ENCODE measurements around the gene SFXN4. TPM values are rescaled to one million over a fixed set of nuclear protein-coding genes. Genes with fewer than 3 reads are reported as not detected.
"Not testable (repeated sequence)": the region's sequence is repeated elsewhere in the genome, so short reads cannot be mapped to it uniquely, and the experiment has no call there.

SFXN4 gene
- total RNA-seq, 1 donor from 2014 or later, result 15.8 TPM

- DNase-seq (ENCODE audit: low spot score), result no peak
Observed at GRCh38 chr10:119190954-119191785, 25.7 kb upstream of the SFXN4 start.

DNA sequence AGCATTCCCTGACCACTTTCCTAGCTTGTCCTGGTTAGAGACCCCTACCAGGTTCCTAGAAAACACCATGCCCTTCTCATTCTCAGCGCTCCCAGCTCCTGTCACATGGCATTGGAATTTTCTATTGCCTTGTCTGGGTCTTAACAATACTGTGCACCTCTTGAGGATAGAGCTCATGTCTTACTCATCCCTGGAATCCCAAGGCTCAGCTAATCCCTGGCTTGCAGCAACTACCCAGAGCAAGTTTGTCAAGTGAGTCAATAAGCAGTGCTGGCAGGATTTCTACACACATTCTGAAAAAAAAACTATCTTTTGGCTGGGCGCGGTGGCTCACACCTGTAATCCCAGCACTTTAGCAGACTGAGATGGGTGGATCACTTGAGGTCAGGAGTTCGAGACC lies 24.8 kb upstream of the SFXN4 start:
- DNase-seq (ENCODE audit: low spot score), result no peak

DNA sequence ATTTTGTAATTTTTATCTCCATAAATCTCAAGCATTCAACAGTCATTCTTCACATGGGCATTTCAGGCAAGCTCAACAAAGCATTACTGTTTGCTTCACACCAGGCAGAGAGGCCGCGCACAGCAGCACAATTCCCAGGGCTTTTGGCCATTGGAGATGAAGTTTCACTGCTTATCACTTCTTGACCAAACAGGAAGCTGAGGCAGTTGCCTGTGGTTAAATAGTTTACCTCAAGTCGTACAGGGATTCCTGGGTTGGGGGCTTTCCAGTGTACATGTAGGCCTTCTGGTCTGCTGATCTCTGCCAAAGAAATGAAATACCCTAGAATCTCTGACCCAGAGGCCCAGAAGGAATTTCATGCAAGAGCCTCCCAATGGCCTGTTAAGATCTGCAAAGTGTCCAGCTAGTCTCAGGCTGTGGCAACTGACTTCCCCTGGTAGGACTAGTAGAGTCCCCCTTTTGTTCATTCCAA lies 24.3 kb upstream of the SFXN4 start:
- DNase-seq (ENCODE audit: low spot score), result no peak

DNA sequence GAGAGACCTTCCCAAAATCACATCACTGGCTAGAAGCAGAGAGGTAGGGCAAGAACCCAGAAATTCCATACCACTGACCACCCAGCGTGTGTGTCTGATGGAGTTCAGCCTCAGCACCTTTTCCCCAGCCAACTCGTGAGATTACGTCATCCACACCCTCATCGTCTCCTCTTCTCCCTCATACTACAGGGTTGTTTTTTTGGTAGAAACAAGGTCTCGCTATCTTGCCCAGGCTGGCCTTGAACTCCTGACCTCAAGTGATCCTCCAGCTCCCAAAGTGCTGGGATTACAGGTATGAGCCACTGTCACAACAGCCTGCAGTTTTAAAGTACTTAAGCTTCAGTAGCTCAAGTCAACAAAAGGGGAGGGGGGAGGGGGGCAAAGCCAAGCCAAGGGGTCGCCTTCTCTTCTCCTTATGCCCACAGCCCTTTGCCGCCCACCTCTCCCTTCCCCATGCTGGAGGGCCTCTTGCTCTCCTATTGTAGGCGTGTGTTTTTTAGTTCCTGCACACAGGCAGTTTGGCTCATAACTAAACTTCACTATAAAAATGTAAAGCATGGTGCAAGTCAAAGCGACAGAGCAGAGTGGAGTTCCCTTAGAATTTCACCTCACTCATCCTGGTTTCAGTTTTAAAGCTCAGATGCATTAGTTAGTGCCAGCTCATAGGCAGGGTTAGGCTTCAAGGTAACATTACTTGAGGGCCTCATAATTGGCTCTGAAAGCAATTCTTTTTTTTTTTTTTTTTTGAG lies 18.3 kb upstream of the SFXN4 start:
- DNase-seq (ENCODE audit: low spot score), result no peak

DNA sequence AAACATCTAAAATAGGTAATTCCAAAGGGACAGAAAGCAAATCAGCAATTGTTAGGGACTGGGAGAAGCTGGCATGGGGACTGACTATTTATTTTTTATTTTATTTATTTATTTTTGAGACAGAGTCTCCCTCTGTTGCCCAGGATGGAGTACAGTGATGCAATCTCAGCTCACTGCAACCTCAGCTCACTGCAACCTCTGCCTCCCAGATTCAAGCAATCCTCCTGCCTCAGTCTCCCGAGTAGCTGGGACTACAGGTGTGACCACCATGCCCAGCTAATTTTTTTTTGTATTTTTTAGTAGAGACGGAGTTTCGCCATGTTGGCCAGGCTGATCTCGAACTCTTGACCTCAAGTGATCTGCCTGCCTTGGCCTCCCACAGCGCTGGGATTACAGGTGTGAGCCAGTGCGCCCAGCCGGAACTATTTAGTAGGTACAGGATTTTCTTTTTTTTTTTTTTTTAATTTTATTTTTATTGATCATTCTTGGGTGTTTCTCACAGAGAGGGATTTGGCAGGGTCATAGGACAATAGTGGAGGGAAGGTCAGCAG lies 15.4 kb upstream of the SFXN4 start:
- DNase-seq (ENCODE audit: low spot score), result not testable (repeated sequence)

DNA sequence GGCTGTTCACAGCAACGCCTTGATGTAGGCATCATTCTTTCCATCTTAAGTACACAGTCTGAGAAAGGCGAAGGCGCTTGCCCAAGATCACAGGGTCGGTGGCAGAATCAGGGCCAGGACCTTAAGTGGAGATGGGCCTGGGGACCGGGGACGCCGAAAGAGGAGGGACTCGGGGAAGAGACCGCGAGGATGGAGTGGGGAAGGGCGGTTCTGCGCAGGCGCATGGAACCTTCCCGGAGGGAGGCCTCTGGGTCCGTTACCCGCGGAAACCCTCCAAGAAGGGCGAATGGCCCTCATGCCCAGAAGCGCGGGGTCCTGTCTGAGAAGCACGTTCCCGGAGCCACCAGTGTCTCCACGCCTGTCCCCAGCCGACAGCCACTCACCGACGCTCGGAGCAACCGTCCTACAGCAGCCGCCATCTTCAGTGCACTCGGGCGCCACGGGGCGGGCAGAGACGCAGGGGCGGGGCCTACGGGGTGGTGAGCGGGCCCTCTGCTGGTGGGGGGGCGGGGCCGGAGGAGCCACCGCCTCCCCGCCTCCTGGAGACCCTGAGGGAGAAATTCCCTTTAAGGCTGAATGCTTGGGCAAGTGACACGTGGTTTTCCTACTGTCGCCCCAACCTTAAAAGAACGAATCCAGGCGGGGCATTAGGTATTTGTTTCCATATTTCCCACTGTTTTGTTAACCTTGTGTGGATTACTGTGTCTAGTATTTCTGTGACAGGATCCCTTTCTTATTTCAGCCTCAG lies 13.0 kb upstream of the SFXN4 start, which contains the start of gene PRDX3:
PRDX3 (minus strand) TSS at position 441 of the 748 bp plus-strand sequence; CDS start at position 419, 22 bp downstream.
- peak; percentile 90 for DNase-seq (ENCODE audit: low spot score)

GRCh38 chr10:119177708-119178371 lies 12.3 kb upstream of the SFXN4 start:
- DNase-seq (ENCODE audit: low spot score), result no peak

GRCh38 chr10:119176166-119176565 lies 10.7 kb upstream of the SFXN4 start:
- DNase-seq (ENCODE audit: low spot score), result no peak

- DNase-seq (ENCODE audit: low spot score), result no peak
Observed at GRCh38 chr10:119174109-119174508, 8.6 kb upstream of the SFXN4 start.

GRCh38 chr10:119167041-119167440 lies 1.5 kb upstream of the SFXN4 start:
- no peak for DNase-seq (ENCODE audit: low spot score)

DNA sequence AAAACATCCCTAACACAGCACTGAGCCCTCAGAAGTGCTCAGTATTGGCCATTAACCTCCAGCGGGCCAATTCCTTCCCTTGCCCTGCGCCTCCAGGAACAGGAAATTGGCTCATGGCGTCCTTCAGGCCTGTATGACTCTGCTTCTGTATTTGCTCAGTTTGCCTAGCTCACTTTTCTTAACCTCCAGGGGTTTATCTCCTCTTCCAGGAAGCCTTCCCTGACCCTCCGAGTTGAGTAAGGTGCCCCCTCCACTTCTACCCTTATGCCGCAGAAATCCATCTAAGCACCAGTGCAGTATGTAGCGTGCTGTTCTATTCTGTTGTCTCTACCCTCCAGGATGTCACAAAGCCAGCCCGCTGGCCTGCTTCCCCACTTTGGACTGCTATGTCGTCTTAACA lies 1.1 kb upstream of the SFXN4 start:
- DNase-seq (ENCODE audit: low spot score), result no peak

- no peak for DNase-seq (ENCODE audit: low spot score)
Observed at GRCh38 chr10:119166118-119166500, 595 bp upstream of the SFXN4 start.

GRCh38 chr10:119162452-119163092 lies 2.9 kb downstream of the SFXN4 start:
- no peak for DNase-seq (ENCODE audit: low spot score)

GRCh38 chr10:119161680-119162451 lies 3.6 kb downstream of the SFXN4 start:
- no peak for DNase-seq (ENCODE audit: low spot score)

DNA sequence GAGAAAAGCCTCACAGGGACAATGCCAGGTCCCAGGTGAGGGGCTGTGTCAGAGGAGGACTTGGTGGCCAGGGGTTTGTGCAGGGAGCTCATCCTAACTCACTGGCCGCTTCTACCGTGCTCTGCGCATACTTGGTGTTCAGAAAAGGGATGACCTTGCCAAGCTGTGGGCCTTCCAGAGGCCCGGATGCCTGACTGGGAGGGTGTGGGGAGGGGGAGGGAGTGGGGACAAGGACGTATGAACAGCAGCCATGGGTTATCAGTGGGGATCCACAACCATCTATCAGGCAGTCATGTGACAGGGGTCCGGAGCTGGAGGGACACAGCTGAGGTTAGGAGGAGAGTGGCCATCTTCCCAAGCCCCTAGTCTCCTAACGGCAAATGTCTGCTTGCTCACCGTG lies 6.2 kb downstream of the SFXN4 start:
- DNase-seq (ENCODE audit: low spot score), result no peak

GRCh38 chr10:119153661-119154060 lies 11.9 kb downstream of the SFXN4 start:
- DNase-seq (ENCODE audit: low spot score), result no peak

GRCh38 chr10:119153041-119153440 lies 12.5 kb downstream of the SFXN4 start:
- no peak for DNase-seq (ENCODE audit: low spot score)

- DNase-seq (ENCODE audit: low spot score), result not testable (repeated sequence)
Observed at GRCh38 chr10:119151601-119152000, 13.9 kb downstream of the SFXN4 start.

- DNase-seq (ENCODE audit: low spot score), result no peak
Observed at GRCh38 chr10:119149729-119150128, 15.8 kb downstream of the SFXN4 start.

- DNase-seq (ENCODE audit: low spot score), result no peak
Observed at GRCh38 chr10:119149157-119149556, 16.4 kb downstream of the SFXN4 start.
